ENCODE data around the gene GREB1. TPM values are rescaled to one million over a fixed set of nuclear protein-coding genes. Genes with fewer than 3 reads are reported as not detected.

Gene GREB1
- total and polyA plus RNA-seq, 12 donors: 2.2 to 26.2 (median 3.7) TPM

DNA sequence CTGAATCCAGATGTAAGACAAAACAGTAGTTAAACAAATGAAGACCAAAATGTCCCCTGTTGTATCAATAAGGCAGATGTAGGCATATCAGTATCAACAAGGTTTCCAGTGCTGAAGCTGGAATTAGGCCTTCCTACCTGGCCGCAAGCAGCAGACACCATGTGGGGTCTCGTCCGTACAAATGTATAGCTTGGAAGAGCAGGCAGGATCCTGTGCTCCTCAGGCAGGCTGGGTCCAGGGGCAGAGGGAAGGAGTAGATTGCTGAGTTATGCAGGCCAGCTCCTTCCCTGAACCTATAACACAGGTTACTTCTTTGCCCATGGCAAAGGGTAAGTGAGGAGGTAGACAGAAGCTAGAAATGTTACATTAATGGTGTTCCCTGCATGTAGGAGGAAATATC, 112.7 kb downstream of the GREB1 start:
- no peaks in the 10 kb centered on the region for H3K36me3 ChIP-seq (replicated peaks in 1 of 2)
- no peaks in the 10 kb centered on the region for H3K4me1 ChIP-seq (replicated peaks in 1 of 2)
- H3K9me3 ChIP-seq (replicated peaks in 1 of 3): no peaks in the 10 kb centered on the region
- no peaks in the 10 kb centered on the region for H3K27me3 ChIP-seq
- DNase-seq: no peak
- WGBS, 4 donors: 81 to 100% (median 99%) methylated on average over 3 of the region's 3 CpGs
- no peak overlapping the region for H3K4me3 ChIP-seq
- TF ChIP-seq, protein P1, sequence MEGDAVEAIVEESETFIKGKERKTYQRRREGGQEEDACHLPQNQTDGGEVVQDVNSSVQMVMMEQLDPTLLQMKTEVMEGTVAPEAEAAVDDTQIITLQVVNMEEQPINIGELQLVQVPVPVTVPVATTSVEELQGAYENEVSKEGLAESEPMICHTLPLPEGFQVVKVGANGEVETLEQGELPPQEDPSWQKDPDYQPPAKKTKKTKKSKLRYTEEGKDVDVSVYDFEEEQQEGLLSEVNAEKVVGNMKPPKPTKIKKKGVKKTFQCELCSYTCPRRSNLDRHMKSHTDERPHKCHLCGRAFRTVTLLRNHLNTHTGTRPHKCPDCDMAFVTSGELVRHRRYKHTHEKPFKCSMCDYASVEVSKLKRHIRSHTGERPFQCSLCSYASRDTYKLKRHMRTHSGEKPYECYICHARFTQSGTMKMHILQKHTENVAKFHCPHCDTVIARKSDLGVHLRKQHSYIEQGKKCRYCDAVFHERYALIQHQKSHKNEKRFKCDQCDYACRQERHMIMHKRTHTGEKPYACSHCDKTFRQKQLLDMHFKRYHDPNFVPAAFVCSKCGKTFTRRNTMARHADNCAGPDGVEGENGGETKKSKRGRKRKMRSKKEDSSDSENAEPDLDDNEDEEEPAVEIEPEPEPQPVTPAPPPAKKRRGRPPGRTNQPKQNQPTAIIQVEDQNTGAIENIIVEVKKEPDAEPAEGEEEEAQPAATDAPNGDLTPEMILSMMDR (IDR thresholded peaks at IDR 0.05): no peak
- TF ChIP-seq POLR2A (IDR thresholded peaks at IDR 0.05): no peak
- intact Hi-C loops (cut with DNase I): no loop called here
- H3K27ac ChIP-seq: no peak overlapping the region

DNA sequence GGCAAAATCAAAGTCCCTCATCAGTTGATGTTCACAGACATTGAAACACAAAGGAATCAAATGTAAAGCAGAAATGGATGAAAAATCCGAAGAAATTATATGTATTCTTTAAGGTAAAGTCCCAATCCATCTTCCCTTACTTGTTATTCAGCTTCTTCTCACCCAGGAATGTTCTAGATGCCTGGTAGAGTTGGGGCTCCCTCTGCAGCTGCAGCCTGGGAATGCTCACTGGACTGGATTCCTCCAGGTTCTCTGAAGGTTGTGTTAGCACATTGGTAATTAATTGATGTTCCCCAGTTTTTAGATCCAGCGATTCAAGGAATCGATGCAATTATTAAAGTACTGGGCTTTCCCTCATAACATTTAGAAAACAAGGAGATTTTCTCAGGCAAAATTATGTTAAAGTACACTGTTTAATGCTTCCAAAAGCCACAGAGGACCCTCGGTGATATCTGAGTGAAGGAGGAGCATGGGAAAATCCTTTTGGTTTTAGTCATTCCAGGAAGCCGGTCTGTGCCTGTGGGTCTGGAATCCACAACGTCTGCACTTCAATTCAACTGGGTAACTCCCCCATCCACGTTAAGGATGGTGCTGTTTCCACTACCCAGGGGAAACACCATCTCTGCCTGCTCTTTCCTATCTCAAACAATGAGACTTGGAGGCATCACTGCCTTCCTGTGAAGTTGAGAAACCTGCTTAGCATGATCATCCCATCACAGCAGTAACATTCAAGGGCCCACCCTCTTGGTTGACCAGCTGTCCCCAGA, 114.2 kb downstream of the GREB1 start:
- TF ChIP-seq, protein P1 (IDR thresholded peaks at IDR 0.05): no peak
- no peak for TF ChIP-seq POLR2A (IDR thresholded peaks at IDR 0.05)
- intact Hi-C loops (cut with DNase I): no loop called here
- DNase-seq: peak in 1 of 7 donors; percentile 11
- H3K4me1 ChIP-seq (replicated peaks in 1 of 2): no peaks in the 10 kb centered on the region
- H3K27ac ChIP-seq: no peak overlapping the region
- WGBS, 4 donors: 70 to 77% (median 75%) methylated on average over 7 of the region's 7 CpGs
- H3K4me3 ChIP-seq: no peak overlapping the region
- H3K27me3 ChIP-seq: no peaks in the 10 kb centered on the region
- no peaks in the 10 kb centered on the region for H3K36me3 ChIP-seq (replicated peaks in 1 of 2)
- H3K9me3 ChIP-seq (replicated peaks in 1 of 3): no peaks in the 10 kb centered on the region

DNA sequence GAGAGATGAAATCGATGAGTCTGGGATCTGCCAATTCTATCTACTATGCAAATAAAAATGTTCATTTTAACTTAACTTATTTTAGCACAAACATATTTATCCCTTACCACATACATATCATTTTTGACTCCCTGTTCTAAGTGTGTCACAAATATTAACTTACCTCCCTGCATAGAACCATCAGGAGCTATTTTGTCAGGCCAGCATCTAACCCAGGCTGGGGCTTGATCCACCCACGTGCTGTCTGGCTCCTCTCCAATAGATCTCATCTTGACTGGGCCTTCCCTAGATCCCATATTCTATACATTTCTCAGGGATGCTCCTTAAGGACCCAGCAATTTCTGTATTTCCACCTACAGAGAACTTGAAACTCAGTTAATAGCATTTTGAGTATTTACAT, 115.2 kb downstream of the GREB1 start:
- Histone ChIP-seq H3K4me1 (replicated peaks in 1 of 2) (no peaks in the 10 kb centered on the region), H3K9me3 (replicated peaks in 1 of 3) (no peaks in the 10 kb centered on the region), H3K4me3 (no peak overlapping the region), H3K27me3 (no peaks in the 10 kb centered on the region), H3K36me3 (replicated peaks in 1 of 2) (no peaks in the 10 kb centered on the region), H3K27ac (no peak overlapping the region)
- TF ChIP-seq POLR2A (IDR thresholded peaks at IDR 0.05): no peak
- TF ChIP-seq, protein P1 (IDR thresholded peaks at IDR 0.05): no peak
- no peak for DNase-seq
- intact Hi-C loops (cut with DNase I): no loop called here
- WGBS, 4 donors: 66 to 77% (median 71%) methylated on average over 2 of the region's 2 CpGs

DNA sequence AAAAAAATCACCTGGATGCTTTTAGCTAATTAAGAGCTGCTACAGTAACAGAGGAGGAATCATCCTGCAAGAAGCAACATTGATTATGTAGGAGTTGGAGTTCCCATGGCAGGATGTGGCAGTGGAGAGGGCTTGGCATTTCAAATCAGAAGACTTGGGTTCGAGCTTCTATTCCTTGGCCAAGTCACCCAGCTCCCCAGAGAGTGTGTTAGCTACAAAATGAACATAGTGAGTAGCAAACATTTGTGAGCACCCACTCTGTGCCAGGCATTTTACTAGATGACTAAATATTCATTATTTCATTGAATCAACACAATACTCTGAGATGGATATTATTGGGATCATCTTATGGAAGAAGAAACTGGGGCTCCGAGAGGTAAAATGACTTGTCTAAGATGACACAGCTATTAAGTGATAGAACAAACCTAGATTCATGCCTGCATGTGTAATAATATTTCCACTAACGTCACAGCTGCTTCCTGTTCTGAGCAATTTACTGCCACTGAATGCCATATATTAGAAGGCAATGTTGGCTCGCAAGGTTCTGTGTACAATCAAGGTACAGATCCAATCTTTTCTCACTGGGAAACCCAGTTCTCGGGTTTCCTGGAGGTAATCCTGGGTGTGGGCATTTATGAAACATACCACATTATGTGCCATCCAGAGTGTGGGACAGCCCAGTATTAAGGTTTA, 118.2 kb downstream of the GREB1 start:
- WGBS, 4 donors: 70 to 85% (median 78%) methylated on average over 5 of the region's 5 CpGs
- no peak for TF ChIP-seq POLR2A (IDR thresholded peaks at IDR 0.05)
- TF ChIP-seq, protein P1 (IDR thresholded peaks at IDR 0.05): no peak
- Histone ChIP-seq H3K9me3 (replicated peaks in 1 of 3) (no peaks in the 10 kb centered on the region), H3K27ac (no peak overlapping the region), H3K27me3 (no peaks in the 10 kb centered on the region), H3K4me1 (replicated peaks in 1 of 2) (no peaks in the 10 kb centered on the region), H3K4me3 (no peak overlapping the region), H3K36me3 (replicated peaks in 1 of 2) (no peaks in the 10 kb centered on the region)
- peak in 1 of 7 donors; percentile 2 for DNase-seq
- intact Hi-C loops (cut with DNase I): no loop called here
